GM23338 (cell line): ENCODE measurements around the gene CHAC1. TPM values are rescaled to one million over a fixed set of nuclear protein-coding genes. Genes with fewer than 3 reads are reported as not detected.

ENCODE experiments used
- ATAC-seq: fragments of 200-7000 bp; cut with Tn5 transposase; 3 replicates; pipeline ENCODE4 v1.9.1; 2020
- DNase-seq: peaks from one replicate; pipeline ENCODE4 v3.0.0-alpha.2; 2015; ENCODE audit warnings: low spot score
- H2AFZ ChIP-seq: fragments of 200-600 bp; sonication (generic); 2 replicates; pipeline ENCODE4 v1.8.0; 2016; ENCODE audit warnings: antibody characterized with exemption, mild to moderate bottlenecking, moderate library complexity
- H3F3A ChIP-seq: fragments of 200-600 bp; sonication (generic); replicated peaks from 2 replicates; pipeline ENCODE4 v1.8.0; 2017; ENCODE audit warnings: antibody characterized with exemption, mixed run types, low read depth
- H3K27ac ChIP-seq: fragments of 200-600 bp; sonication (generic); 2 replicates; pipeline ENCODE4 v1.6.1; 2016; ENCODE audit warnings: low read depth
- H3K27me3 ChIP-seq: fragments of 200-600 bp; sonication (generic); 2 replicates; pipeline ENCODE4 v1.8.0; 2016; ENCODE audit warnings: mild to moderate bottlenecking, mixed run types, moderate library complexity; ENCODE audit not compliant: insufficient read depth
- H3K36me3 ChIP-seq: fragments of 200-600 bp; sonication (generic); 2 replicates; pipeline ENCODE4 v1.8.0; 2016; ENCODE audit warnings: mild to moderate bottlenecking; ENCODE audit not compliant: insufficient read depth
- H3K4me1 ChIP-seq: fragments of 200-600 bp; sonication (generic); 2 replicates; pipeline ENCODE4 v1.8.0; 2016; ENCODE audit warnings: mild to moderate bottlenecking, moderate library complexity; ENCODE audit not compliant: insufficient read depth
- H3K4me2 ChIP-seq: fragments of 200-600 bp; sonication (generic); 2 replicates; pipeline ENCODE4 v1.7.1; 2017; ENCODE audit warnings: mixed run types
- H3K4me3 ChIP-seq: fragments of 200-600 bp; sonication (generic); 2 replicates; pipeline ENCODE4 v1.6.1; 2016; ENCODE audit warnings: mixed run types
- H3K79me2 ChIP-seq: fragments of 200-600 bp; sonication (generic); replicated peaks from 2 replicates; pipeline ENCODE4 v1.8.0; 2017; ENCODE audit warnings: mild to moderate bottlenecking; ENCODE audit not compliant: insufficient read depth
- H3K9me2 ChIP-seq: fragments of 200-600 bp; sonication (generic); 2 replicates; pipeline ENCODE4 v1.8.0; 2017; ENCODE audit not compliant: insufficient read depth
- H4K20me1 ChIP-seq: fragments of 200-600 bp; sonication (generic); replicated peaks from 2 replicates; pipeline ENCODE4 v1.8.0; 2017; ENCODE audit warnings: mild to moderate bottlenecking; ENCODE audit not compliant: insufficient read depth
- H3K27ac Mint-ChIP-seq: 2 replicates; pipeline ENCODE4 v1.8.0; 2020; ENCODE audit warnings: inconsistent platforms, mild to moderate bottlenecking, moderate library complexity, mixed read lengths
- H3K27me3 Mint-ChIP-seq: 3 replicates; pipeline ENCODE4 v1.8.0; 2022; ENCODE audit warnings: low read depth, mild to moderate bottlenecking, moderate library complexity, mixed read lengths, inconsistent platforms; ENCODE audit not compliant: insufficient read depth, poor library complexity
- H3K36me3 Mint-ChIP-seq: 3 replicates; pipeline ENCODE4 v1.8.0; 2021; ENCODE audit warnings: low read depth, mild to moderate bottlenecking, inconsistent platforms, moderate library complexity, mixed read lengths
- H3K4me1 Mint-ChIP-seq: 3 replicates; pipeline ENCODE4 v1.8.0; 2020; ENCODE audit warnings: mild to moderate bottlenecking, inconsistent platforms, mixed read lengths
- H3K4me3 Mint-ChIP-seq: 3 replicates; pipeline ENCODE4 v1.8.0; 2021; ENCODE audit warnings: moderate library complexity, mild to moderate bottlenecking, inconsistent platforms, mixed read lengths
- H3K9me3 Mint-ChIP-seq: 3 replicates; pipeline ENCODE4 v1.8.0; 2020; ENCODE audit warnings: moderate library complexity, mild to moderate bottlenecking, inconsistent platforms, mixed read lengths
- EZH2 ChIP-seq: fragments of 200-600 bp; sonication (generic); IDR thresholded peaks from one replicate; pipeline ENCODE4 v1.8.0; 2017; ENCODE audit warnings: antibody characterized with exemption, mild to moderate bottlenecking, low read depth; ENCODE audit not compliant: unreplicated experiment
- JUNB ChIP-seq: IDR thresholded peaks from one replicate; pipeline ENCODE4 v1.6.1; 2016; ENCODE audit warnings: antibody characterized with exemption; ENCODE audit not compliant: unreplicated experiment
- NANOG ChIP-seq: IDR thresholded peaks from 2 replicates; pipeline ENCODE4 v1.6.1; 2016; ENCODE audit warnings: antibody characterized with exemption, borderline replicate concordance
- REST ChIP-seq: IDR thresholded peaks from one replicate; pipeline ENCODE4 v1.6.1; 2018; ENCODE audit warnings: antibody characterized with exemption; ENCODE audit not compliant: unreplicated experiment
- STAT1 ChIP-seq: IDR thresholded peaks from one replicate; pipeline ENCODE4 v1.6.1; 2016; ENCODE audit warnings: antibody characterized with exemption; ENCODE audit not compliant: unreplicated experiment
- ZNF114 ChIP-seq: fragments of 250-450 bp; sonication (Bioruptor Pico); IDR thresholded peaks from 2 replicates; pipeline ENCODE4 v1.5.0; 2020; ENCODE audit warnings: mild to moderate bottlenecking, moderate library complexity
- ZNF331 ChIP-seq: fragments of 250-450 bp; sonication (Bioruptor Pico); IDR thresholded peaks from 2 replicates; pipeline ENCODE4 v1.5.0; 2020; ENCODE audit warnings: low read depth, mild to moderate bottlenecking, moderate library complexity
- ZNF462 ChIP-seq: fragments of 250-450 bp; sonication (Bioruptor Pico); IDR thresholded peaks from 2 replicates; pipeline ENCODE4 v1.5.0; 2020; ENCODE audit warnings: mild to moderate bottlenecking, moderate library complexity
- polyA plus RNA-seq: library from polyadenylated mRNA; unstranded; fragments of >200 nt; fragmentation: Nextera tagmentation; extraction: Ambion mirVana; gene quantifications from 2 replicates; pipeline ENCODE4 v1.2.1, GENCODE V29; 2016
- total RNA-seq: library from RNA; depleted of rRNA; stranded (reverse); fragments of >200 nt; shearing (Covaris generic); gene quantifications from 2 replicates; pipeline ENCODE4 v1.2.3, GENCODE V29; 2014
- TF ChIP-seq, protein P1 (sequence below): IDR thresholded peaks from 2 replicates; pipeline ENCODE4 v1.6.1; 2016; ENCODE audit warnings: antibody characterized with exemption

Gene CHAC1
- total and polyA plus RNA-seq, 2 experiments from 2014 or later = 73.0 to 124 TPM

- Histone ChIP-seq H3F3A (no peaks in the 10 kb centered on the region), H3K27ac (no peak overlapping the region), H2AFZ (no peak overlapping the region), H3K4me3 (no peak overlapping the region), H3K79me2 (no peaks in the 10 kb centered on the region), H4K20me1 (no peaks in the 10 kb centered on the region; the same call in 1 of the 2 replicates), H3K27me3 (no peaks in the 10 kb centered on the region), H3K36me3 (peaks cover 32% of the 10 kb centered on the region), H3K4me2 (no peak overlapping the region), H3K9me2 (no peaks in the 10 kb centered on the region), H3K4me1 (no peaks in the 10 kb centered on the region)
- H3K27ac Mint-ChIP-seq = no peak overlapping the region
- DNase-seq = no peak
- H3K4me3 Mint-ChIP-seq = no peak overlapping the region
- ATAC-seq = no peak
- H3K27me3 Mint-ChIP-seq = peaks cover 2% of the 10 kb centered on the region
- H3K4me1 Mint-ChIP-seq = no peaks in the 10 kb centered on the region
- H3K36me3 Mint-ChIP-seq = peaks cover 56% of the 10 kb centered on the region
- H3K9me3 Mint-ChIP-seq = no peaks in the 10 kb centered on the region; the same call in 2 of the 3 replicates
- TF ChIP-seq, protein P1, sequence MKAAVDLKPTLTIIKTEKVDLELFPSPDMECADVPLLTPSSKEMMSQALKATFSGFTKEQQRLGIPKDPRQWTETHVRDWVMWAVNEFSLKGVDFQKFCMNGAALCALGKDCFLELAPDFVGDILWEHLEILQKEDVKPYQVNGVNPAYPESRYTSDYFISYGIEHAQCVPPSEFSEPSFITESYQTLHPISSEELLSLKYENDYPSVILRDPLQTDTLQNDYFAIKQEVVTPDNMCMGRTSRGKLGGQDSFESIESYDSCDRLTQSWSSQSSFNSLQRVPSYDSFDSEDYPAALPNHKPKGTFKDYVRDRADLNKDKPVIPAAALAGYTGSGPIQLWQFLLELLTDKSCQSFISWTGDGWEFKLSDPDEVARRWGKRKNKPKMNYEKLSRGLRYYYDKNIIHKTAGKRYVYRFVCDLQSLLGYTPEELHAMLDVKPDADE = no peak
- TF ChIP-seq ZNF114 (CRISPR knock-in tag) = no peak
- TF ChIP-seq ZNF331 (CRISPR knock-in tag) = no peak
- TF ChIP-seq STAT1 = no peak
- TF ChIP-seq NANOG = no peak
- no peak for TF ChIP-seq JUNB
- no peak for TF ChIP-seq ZNF462
- TF ChIP-seq EZH2 = no peak
- TF ChIP-seq REST = no peak
Observed at GRCh38 chr15:40978141-40978540, 24.9 kb downstream of the CHAC1 start.
